Stimulated activated CD4-positive, alpha-beta T cell treated with anti-CD3 and anti-CD28 coated beads, Interleukin-1b, Interleukin-23, amount 100 ng/mL, for 24 hours (primary cell): ENCODE results near the gene ZNF785.
"Not testable (repeated sequence)": the region's sequence is repeated elsewhere in the genome, so short reads cannot be mapped to it uniquely, and the experiment has no call there.

Experiments
- DNase-seq, 4 experiments: peaks; one replicate each; pipeline ENCODE4 v3.0.0-alpha.2; 2020; ENCODE audit warnings: low read depth in 4 of 4, low spot score in 1 of 4

Gene ZNF785

GRCh38 chr16:30540916-30541464 is 44.5 kb downstream of the ZNF785 start:
- DNase-seq, result not testable (repeated sequence)

GRCh38 chr16:30539986-30540526 is 45.4 kb downstream of the ZNF785 start:
- not testable (repeated sequence) for DNase-seq

- no peak for DNase-seq
Measured at GRCh38 chr16:30539000-30539964, 46.2 kb downstream of the ZNF785 start.

- DNase-seq, result not testable (repeated sequence)
Measured at GRCh38 chr16:30536391-30537024, 49.0 kb downstream of the ZNF785 start.

GRCh38 chr16:30535777-30536190 is 49.7 kb downstream of the ZNF785 start:
- DNase-seq, result peak in 3 of 4 experiments; percentile 52 to 67 (median 56)

GRCh38 chr16:30535106-30535776 is 50.3 kb downstream of the ZNF785 start:
- peak in 1 of 4 experiments; percentile 28 for DNase-seq

GRCh38 chr16:30534368-30535105 is 51.0 kb downstream of the ZNF785 start, which contains the start of gene ZNF747:
Gene ZNF747, minus strand, starts transcription at chr16:30534858. Its CDS starts 179 bp downstream, at chr16:30534679.
- peak; percentile 78 to 87 (median 84) for DNase-seq

GRCh38 chr16:30533748-30534367 is 51.6 kb downstream of the ZNF785 start:
- DNase-seq, result no peak

- no peak for DNase-seq
Measured at GRCh38 chr16:30533146-30533522, 52.4 kb downstream of the ZNF785 start.

- DNase-seq, result no peak
Measured at GRCh38 chr16:30532285-30533145, 53.0 kb downstream of the ZNF785 start.
